T-helper 17 cell (primary cell): ENCODE data around the gene FAIM. TPM values are rescaled to one million over a fixed set of nuclear protein-coding genes. Genes with fewer than 3 reads are reported as not detected.
"Not testable (repeated sequence)": the region's sequence is repeated elsewhere in the genome, so short reads cannot be mapped to it uniquely, and the experiment has no call there.

ENCODE experiments used
- ATAC-seq: fragments of 150-1000 bp; cut with Tn5 transposase; 2 replicates; pipeline ENCODE4 v1.10.0; 2021; ENCODE audit warnings: mild to moderate bottlenecking, moderate library complexity
- DNase-seq, 3 donors: peaks; one replicate each; pipeline versions ENCODE4 v3.0.0 to v3.0.0-alpha.2; 2020 to 2021
- H3K9me3 ChIP-seq: one replicate; pipeline ENCODE4 v1.7.0; 2013; ENCODE audit warnings: low read length, mild to moderate bottlenecking; ENCODE audit not compliant: control insufficient read depth, poor library complexity, severe bottlenecking
- H3K27ac Mint-ChIP-seq: one replicate; pipeline ENCODE4 v1.8.0; 2022; ENCODE audit warnings: mild to moderate bottlenecking, moderate library complexity, mixed read lengths
- H3K27me3 Mint-ChIP-seq: one replicate; pipeline ENCODE4 v1.8.0; 2022; ENCODE audit warnings: mixed read lengths
- H3K36me3 Mint-ChIP-seq: one replicate; pipeline ENCODE4 v1.8.0; 2022; ENCODE audit warnings: low read depth, mixed read lengths
- H3K4me1 Mint-ChIP-seq: one replicate; pipeline ENCODE4 v1.8.0; 2022; ENCODE audit warnings: mild to moderate bottlenecking, mixed read lengths
- H3K4me3 Mint-ChIP-seq: one replicate; pipeline ENCODE4 v1.8.0; 2022; ENCODE audit warnings: mild to moderate bottlenecking, moderate library complexity, mixed read lengths
- total RNA-seq, 4 donors: library from RNA in 2 of 4; stranded (reverse) in 2 of 4; gene quantifications; one replicate each; pipeline ENCODE4 v1.2.3 and lab custom pipeline; 2022 to 2026

Gene FAIM
- total RNA-seq, 2 donors from 2014 or later, result 2.1 to 2.2 TPM

- Mint-ChIP-seq H3K4me1 (peaks cover 8% of the 10 kb centered on the region), H3K27me3 (no peaks in the 10 kb centered on the region), H3K27ac (no peak overlapping the region), H3K36me3 (peaks cover 3% of the 10 kb centered on the region), H3K4me3 (no peak overlapping the region)
- DNase-seq, result no peak
- H3K9me3 ChIP-seq, result no peaks in the 10 kb centered on the region
- no peak for ATAC-seq
Measured at GRCh38 chr3:138591392-138591791, 17.2 kb upstream of the FAIM start.

GRCh38 chr3:138593488-138594149 is 15.0 kb upstream of the FAIM start:
- DNase-seq, result no peak
- Mint-ChIP-seq H3K36me3 (peaks cover 2% of the 10 kb centered on the region), H3K4me1 (peaks cover 8% of the 10 kb centered on the region), H3K4me3 (peak overlapping the region; percentile 98), H3K27ac (peak overlapping the region; percentile 94), H3K27me3 (no peaks in the 10 kb centered on the region)
- no peak for ATAC-seq
- no peaks in the 10 kb centered on the region for H3K9me3 ChIP-seq

GRCh38 chr3:138594150-138594934 is 14.2 kb upstream of the FAIM start, which contains the start of gene CEP70:
Gene CEP70, minus strand, starts transcription at chr3:138594260. Its CDS starts 21,333 bp downstream, at chr3:138572927.
- peak; percentile 81 to 87 (median 86) for DNase-seq
- H3K4me3 Mint-ChIP-seq, result peak within 1 kb of the TSS; percentile 98
- no peaks in the 10 kb centered on the region for H3K27me3 Mint-ChIP-seq
- H3K27ac Mint-ChIP-seq, result peak within 1 kb of the TSS; percentile 94
- H3K4me1 Mint-ChIP-seq, result peaks cover 8% of the 10 kb centered on the region
- ATAC-seq, result peak; percentile 92
- no peaks in the 10 kb centered on the region for H3K9me3 ChIP-seq
- H3K36me3 Mint-ChIP-seq, result peaks cover 2% of the 10 kb centered on the region

GRCh38 chr3:138594935-138595610 is 13.5 kb upstream of the FAIM start:
- no peak for DNase-seq
- peak overlapping the region; percentile 94 for H3K27ac Mint-ChIP-seq

GRCh38 chr3:138597186-138597976 is 11.2 kb upstream of the FAIM start:
- H3K4me1 Mint-ChIP-seq, ATAC-seq, H3K27me3 Mint-ChIP-seq, H3K36me3 Mint-ChIP-seq, DNase-seq, H3K9me3 ChIP-seq, H3K27ac Mint-ChIP-seq, H3K4me3 Mint-ChIP-seq: not testable (repeated sequence)

More at GRCh38 chr3:138594935-138595610, 13.5 kb upstream of the FAIM start:
- H3K9me3 ChIP-seq, result no peaks in the 10 kb centered on the region
- no peak for ATAC-seq
- Mint-ChIP-seq H3K4me3 (peak overlapping the region; percentile 98), H3K4me1 (peaks cover 8% of the 10 kb centered on the region), H3K36me3 (peaks cover 2% of the 10 kb centered on the region), H3K27me3 (no peaks in the 10 kb centered on the region)

GRCh38 chr3:138598534-138598933 is 10.0 kb upstream of the FAIM start:
- Mint-ChIP-seq H3K36me3 (peaks cover 2% of the 10 kb centered on the region), H3K27ac (no peak overlapping the region), H3K27me3 (no peaks in the 10 kb centered on the region), H3K4me1 (peaks cover 5% of the 10 kb centered on the region), H3K4me3 (no peak overlapping the region)
- ATAC-seq, result no peak
- H3K9me3 ChIP-seq, result no peaks in the 10 kb centered on the region
- DNase-seq, result no peak

GRCh38 chr3:138600100-138600745 is 8.3 kb upstream of the FAIM start:
- no peaks in the 10 kb centered on the region for H3K4me1 Mint-ChIP-seq
- H3K27ac Mint-ChIP-seq, result no peak overlapping the region
- no peak for DNase-seq
- H3K9me3 ChIP-seq, result no peaks in the 10 kb centered on the region
- H3K36me3 Mint-ChIP-seq, result peaks cover 2% of the 10 kb centered on the region
- H3K4me3 Mint-ChIP-seq, result no peak overlapping the region
- H3K27me3 Mint-ChIP-seq, result no peaks in the 10 kb centered on the region
- no peak for ATAC-seq

GRCh38 chr3:138601661-138602060 is 6.9 kb upstream of the FAIM start:
- DNase-seq, H3K27ac Mint-ChIP-seq, H3K9me3 ChIP-seq, H3K4me3 Mint-ChIP-seq, H3K36me3 Mint-ChIP-seq, H3K27me3 Mint-ChIP-seq, H3K4me1 Mint-ChIP-seq, ATAC-seq: not testable (repeated sequence)

GRCh38 chr3:138604106-138604595 is 4.4 kb upstream of the FAIM start:
- H3K27ac Mint-ChIP-seq, H3K4me1 Mint-ChIP-seq, DNase-seq, H3K9me3 ChIP-seq, H3K4me3 Mint-ChIP-seq, ATAC-seq, H3K27me3 Mint-ChIP-seq, H3K36me3 Mint-ChIP-seq: not testable (repeated sequence)

GRCh38 chr3:138609898-138610266 is 1.3 kb downstream of the FAIM start:
- no peak for DNase-seq
- Mint-ChIP-seq H3K36me3 (no peaks in the 10 kb centered on the region), H3K27ac (peak overlapping the region; percentile 93), H3K4me1 (peaks cover 11% of the 10 kb centered on the region), H3K4me3 (peak overlapping the region; percentile 86), H3K27me3 (no peaks in the 10 kb centered on the region)
- no peaks in the 10 kb centered on the region for H3K9me3 ChIP-seq
- ATAC-seq, result no peak

GRCh38 chr3:138615462-138615861 is 6.9 kb downstream of the FAIM start:
- H3K27me3 Mint-ChIP-seq, result no peaks in the 10 kb centered on the region
- no peak overlapping the region for H3K4me3 Mint-ChIP-seq
- ATAC-seq (no peak), DNase-seq (no peak)
- H3K9me3 ChIP-seq, result no peaks in the 10 kb centered on the region
- no peak overlapping the region for H3K27ac Mint-ChIP-seq
- H3K36me3 Mint-ChIP-seq, result no peaks in the 10 kb centered on the region
- peaks cover 6% of the 10 kb centered on the region for H3K4me1 Mint-ChIP-seq

GRCh38 chr3:138620431-138620830 is 11.9 kb downstream of the FAIM start:
- ATAC-seq, result no peak
- peaks cover 5% of the 10 kb centered on the region for H3K4me1 Mint-ChIP-seq
- H3K4me3 Mint-ChIP-seq, result no peak overlapping the region
- H3K27ac Mint-ChIP-seq, result no peak overlapping the region
- no peaks in the 10 kb centered on the region for H3K9me3 ChIP-seq
- H3K36me3 Mint-ChIP-seq, result no peaks in the 10 kb centered on the region
- no peaks in the 10 kb centered on the region for H3K27me3 Mint-ChIP-seq
- DNase-seq, result no peak
